Measurements from ENCODE around the gene KIAA1958. TPM values are rescaled to one million over a fixed set of nuclear protein-coding genes. Genes with fewer than 3 reads are reported as not detected.

Gene KIAA1958
- total and polyA plus RNA-seq, 2 of the 8 experiments (the other 6 are each of a cell fraction or from before 2014, with no cell fraction given): 11.4 to 43.8 TPM

DNA sequence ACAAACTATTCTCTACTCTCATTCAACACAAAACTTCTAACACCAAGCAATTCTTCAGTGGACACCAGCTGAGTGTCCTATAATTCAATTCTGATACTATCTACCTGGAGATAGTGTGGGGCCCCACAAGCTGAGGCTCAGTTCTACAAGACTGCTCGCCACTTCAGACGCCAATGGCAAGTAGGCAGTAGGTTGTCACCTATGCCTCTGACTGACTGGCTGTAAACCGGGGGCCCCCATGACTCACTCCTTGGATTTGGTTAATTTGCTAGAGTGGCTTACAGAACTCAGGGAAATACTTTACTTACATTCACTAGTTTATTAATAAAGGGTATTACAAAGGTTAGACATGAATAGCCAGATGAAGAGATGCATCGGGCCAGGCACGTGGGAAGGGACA, 209.8 kb downstream of the KIAA1958 start (continued):
- TF ChIP-seq, protein P1, sequence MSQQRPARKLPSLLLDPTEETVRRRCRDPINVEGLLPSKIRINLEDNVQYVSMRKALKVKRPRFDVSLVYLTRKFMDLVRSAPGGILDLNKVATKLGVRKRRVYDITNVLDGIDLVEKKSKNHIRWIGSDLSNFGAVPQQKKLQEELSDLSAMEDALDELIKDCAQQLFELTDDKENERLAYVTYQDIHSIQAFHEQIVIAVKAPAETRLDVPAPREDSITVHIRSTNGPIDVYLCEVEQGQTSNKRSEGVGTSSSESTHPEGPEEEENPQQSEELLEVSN (IDR thresholded peaks at IDR 0.05): no peak
- TF ChIP-seq JUN (IDR thresholded peaks at IDR 0.05; ENCODE audit: low read depth, low read length) (no peak), TBP (IDR thresholded peaks at IDR 0.05; ENCODE audit: low read depth, low read length) (no peak), CHD2 (IDR thresholded peaks at IDR 0.05; ENCODE audit: low read length) (no peak), EZH2 (IDR thresholded peaks at IDR 0.05; ENCODE audit: low read depth, low read length, severe bottlenecking) (no peak), BCL11A (IDR thresholded peaks at IDR 0.05; ENCODE audit: low read depth in 2 of 2, low read length in 2 of 2) (no peak)
- TF ChIP-seq, protein P2, sequence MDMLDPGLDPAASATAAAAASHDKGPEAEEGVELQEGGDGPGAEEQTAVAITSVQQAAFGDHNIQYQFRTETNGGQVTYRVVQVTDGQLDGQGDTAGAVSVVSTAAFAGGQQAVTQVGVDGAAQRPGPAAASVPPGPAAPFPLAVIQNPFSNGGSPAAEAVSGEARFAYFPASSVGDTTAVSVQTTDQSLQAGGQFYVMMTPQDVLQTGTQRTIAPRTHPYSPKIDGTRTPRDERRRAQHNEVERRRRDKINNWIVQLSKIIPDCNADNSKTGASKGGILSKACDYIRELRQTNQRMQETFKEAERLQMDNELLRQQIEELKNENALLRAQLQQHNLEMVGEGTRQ (IDR thresholded peaks at IDR 0.05; ENCODE audit: low read length): no peak
- TF ChIP-seq, protein P3, sequence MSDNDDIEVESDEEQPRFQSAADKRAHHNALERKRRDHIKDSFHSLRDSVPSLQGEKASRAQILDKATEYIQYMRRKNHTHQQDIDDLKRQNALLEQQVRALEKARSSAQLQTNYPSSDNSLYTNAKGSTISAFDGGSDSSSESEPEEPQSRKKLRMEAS (IDR thresholded peaks at IDR 0.05): no peak

Measured in H1 (cell line).